ENCODE measurements around the gene RAD1.

DNA sequence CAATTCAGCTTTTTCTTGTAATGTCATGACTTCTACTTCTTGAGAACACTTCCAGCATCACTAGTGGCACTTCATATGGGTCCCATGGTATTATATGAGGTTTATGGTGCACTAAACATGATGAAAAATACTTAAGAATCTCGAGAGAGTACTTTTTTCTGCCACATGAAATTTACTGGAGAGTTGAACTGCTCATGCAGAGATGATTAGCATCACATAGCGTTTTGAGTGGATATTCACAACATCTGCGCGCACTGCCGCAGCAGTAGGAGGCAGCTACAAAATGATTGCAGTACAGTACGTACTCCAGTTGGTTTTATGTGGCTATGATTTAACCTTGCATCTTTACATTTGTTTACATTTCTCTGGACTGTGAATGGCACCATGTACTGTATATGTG is 14.7 kb downstream of the RAD1 start:
- TF ChIP-seq, protein P1, sequence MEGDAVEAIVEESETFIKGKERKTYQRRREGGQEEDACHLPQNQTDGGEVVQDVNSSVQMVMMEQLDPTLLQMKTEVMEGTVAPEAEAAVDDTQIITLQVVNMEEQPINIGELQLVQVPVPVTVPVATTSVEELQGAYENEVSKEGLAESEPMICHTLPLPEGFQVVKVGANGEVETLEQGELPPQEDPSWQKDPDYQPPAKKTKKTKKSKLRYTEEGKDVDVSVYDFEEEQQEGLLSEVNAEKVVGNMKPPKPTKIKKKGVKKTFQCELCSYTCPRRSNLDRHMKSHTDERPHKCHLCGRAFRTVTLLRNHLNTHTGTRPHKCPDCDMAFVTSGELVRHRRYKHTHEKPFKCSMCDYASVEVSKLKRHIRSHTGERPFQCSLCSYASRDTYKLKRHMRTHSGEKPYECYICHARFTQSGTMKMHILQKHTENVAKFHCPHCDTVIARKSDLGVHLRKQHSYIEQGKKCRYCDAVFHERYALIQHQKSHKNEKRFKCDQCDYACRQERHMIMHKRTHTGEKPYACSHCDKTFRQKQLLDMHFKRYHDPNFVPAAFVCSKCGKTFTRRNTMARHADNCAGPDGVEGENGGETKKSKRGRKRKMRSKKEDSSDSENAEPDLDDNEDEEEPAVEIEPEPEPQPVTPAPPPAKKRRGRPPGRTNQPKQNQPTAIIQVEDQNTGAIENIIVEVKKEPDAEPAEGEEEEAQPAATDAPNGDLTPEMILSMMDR (IDR thresholded peaks at IDR 0.05), result no peak
- TF ChIP-seq POLR2A (IDR thresholded peaks at IDR 0.05), result no peak
